ENCODE results near the gene USP4.
A peak's percentile ranks its signal among the peaks of the same experiment; 100 is the strongest.

USP4 gene

GRCh38 chr3:49295489-49296058 is 44.3 kb downstream of the USP4 start:
- peak; percentile 37 to 64 for DNase-seq

DNA sequence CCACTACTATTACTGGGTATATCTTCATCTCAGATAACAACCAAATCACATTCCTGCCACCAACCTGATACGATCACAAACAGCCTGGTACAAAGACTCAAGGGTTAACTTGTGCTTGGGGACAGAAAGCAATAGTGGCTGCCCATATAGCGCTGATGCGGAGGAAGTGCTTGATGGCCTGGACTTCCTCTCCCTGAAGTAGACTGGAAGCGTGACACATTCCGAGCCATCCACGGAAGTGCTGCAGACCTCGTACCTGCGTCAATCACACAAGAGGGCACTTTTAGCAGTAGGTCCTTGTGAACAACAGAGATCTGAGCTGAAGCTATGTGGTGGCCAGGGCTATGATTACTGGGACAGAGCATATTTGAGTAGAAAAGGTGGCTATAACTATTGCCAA is 45.5 kb downstream of the USP4 start:
- DNase-seq = no peak

- no peak for DNase-seq
Measured at GRCh38 chr3:49283997-49284396, 55.9 kb downstream of the USP4 start.

DNA sequence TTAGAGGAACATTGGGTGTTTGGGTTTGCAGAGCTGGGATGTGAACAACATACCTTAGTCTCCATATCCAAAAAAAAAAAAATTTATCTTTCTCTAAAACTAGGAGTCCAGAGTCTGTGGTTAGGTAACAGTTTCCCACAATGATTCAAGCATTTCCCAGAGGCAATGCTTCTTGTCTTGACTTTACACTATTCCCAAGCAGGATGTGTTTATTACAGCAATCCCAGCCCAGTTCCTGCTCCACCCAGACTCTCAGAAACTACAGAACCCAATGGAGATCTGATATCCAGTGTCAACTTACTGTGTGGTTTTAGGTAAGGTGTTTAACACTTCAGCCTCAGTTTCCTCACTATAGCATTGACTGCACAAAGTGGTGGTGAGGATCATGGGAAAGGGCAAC is 60.5 kb downstream of the USP4 start:
- no peak for DNase-seq

- no peak for DNase-seq
Measured at GRCh38 chr3:49278548-49278947, 61.3 kb downstream of the USP4 start.

DNA sequence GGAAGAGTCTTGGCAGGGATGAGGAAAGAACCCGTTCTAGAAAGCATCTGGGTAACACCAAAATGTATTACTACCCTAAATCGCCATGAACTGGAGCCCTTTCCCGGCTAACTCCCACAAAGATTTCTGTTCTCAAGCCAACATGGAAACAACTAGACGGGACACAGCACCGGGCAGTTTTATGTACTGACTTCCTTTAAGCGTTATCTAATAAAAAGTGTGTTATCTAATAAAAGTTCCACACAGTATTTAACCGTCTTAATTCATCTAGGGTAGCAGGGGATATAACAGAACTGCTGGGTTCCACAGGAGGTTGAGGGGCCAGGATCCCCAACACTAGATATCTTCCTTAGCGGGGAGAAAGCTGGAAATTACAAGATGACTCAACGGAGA is 62.5 kb downstream of the USP4 start:
- DNase-seq = no peak

DNA sequence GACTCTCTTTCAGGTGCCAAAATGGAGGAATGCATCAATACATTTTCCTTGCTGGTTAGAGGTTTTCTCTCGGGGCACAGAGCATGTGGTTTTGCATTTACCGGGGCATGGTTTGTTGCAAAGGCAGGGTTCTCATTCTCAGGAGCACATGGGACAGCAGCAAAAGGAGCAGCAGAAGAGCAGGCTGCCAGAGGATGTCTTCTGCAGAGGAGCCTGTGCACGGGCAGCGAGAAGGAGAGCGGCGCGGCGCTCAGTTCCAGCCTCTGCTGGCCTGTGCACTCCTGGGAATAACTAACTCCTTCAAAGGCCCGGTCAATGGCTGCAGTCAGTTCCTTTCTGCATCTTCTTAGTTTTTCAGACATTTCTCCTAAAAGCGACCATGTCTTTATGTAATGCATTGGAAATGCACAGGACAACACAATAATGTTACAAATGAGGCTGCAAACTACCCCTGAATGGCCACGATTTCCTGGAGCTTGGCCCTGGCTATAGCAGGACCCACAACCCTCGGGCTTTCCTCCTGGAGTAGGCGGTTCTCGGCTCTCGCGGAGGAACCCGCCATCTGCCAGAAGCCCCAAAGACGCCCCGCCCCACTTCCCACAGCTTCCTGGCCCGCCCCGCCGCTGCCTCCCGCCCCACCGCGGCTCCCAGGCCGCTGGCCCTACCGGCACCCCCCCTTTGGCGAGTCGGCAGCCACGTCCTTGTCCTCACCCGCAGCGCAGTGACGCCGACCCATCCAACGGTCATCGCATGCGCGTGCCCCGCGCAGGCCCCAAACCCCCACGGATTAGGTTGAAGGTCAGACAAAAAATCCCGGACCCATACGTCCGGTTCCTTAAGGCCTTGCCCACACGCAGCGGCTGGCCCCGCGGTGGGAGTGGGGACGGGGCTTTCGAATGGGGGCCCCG is 63.1 kb downstream of the USP4 start, which contains the start of gene C3orf62:
C3orf62 (minus strand) TSS at position 758 of the 908 bp plus-strand sequence; CDS start at position 398, 360 bp downstream.
- DNase-seq = peak; percentile 66 to 72

GRCh38 chr3:49273825-49274532 is 65.9 kb downstream of the USP4 start:
- no peak for DNase-seq

DNA sequence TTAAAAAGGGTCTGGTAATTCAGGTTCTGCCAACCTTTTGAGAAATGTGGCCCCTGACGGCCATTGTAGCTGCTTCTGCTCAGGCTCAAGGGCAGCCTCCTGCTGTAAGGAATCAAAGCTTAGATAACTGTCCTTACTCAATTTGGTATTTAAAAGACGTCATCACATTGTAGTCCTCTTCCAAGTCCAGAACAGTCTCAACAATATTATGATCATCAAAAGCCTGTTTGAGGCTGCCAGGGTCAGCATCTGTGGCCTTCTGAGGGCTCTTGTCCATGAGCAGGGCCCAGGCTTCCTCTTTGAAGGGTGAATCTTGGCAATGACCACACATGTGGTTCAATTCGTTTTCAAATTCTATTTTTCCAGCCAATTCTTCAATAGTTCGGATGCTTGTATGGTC is 68.8 kb downstream of the USP4 start:
- no peak for DNase-seq

DNA sequence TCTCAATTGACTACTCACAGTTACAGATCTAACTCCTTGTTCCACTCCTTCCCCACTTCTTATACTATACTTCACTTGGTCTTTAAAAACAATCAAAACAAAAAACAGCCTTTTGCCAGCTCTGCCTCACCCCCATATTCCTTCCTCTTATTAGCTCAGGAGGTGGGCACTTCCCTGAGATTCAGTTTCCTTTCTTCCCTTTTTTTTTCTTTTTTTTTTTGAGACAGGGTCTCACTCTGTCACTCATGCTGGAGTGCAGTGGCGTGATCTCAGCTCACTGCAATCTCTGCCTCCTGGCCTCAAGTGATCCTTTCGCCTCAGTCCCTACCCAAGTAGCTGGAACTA is 69.7 kb downstream of the USP4 start:
- DNase-seq = no peak

DNA sequence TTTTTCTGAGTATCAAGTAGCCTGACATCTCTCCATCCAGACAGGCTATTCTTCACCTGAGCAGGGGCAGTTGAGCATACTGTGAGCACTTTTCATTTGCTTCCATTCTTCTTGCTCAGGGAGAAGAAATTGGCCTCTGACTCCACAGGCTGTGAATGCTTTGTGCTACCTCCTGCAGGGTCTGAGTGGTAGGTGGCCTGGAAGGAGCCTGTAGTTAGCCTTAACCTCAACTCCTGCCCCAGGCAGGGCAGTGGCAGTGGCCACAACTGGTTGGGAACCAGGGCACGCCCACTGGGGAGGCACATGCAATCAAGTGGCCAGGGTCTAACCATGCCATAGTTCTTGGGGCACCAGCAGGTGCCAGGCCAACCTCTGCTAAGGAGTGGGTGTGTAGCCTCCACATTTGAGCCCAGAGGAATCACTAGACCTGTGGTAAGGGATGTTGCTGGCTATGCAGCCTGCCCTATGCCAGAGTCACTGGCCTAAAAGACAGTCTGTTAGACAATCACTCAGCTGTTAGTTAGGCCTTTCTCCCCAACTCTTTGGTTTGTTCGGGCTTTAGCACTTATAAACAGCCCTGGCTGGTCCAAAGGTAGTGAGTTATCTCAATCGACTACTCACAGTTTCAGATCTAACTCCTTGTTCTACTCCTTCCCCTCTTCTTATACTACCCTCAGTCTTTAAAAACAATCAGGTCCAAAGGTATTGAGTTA is 70.3 kb downstream of the USP4 start:
- DNase-seq = no peak

DNA sequence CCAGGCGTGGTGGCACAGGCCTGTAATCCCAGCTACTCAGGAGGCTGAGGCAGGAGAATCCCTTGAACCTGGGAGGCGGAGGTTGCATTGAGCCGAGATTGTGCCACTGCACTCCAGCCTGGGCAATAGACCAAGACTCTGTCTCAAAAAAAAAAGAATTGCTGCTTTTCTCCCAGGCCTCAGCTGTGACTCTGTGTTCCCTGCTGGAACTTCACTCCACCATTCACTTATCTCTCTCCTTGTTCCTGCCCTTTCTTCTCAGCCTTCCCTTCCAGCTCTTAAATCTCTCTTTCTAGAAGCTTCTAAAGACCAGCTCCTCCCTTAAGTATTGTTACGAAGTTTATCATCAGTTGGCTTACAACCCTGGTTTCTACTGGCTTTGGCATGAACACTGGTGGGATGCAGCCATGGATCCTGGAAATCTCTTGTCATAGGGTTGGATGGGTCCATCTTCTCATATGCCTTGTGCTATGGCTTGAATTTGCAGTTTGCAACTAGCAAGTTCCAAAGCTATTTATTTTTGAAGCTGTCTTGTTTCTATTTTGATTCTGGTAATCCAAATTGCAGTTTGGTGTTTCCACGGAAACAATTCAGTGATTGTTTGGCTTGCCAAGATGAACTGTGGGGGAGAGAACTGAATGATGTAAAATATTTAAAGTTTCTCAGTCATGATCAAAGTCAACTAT is 73.3 kb downstream of the USP4 start:
- DNase-seq = no peak

DNA sequence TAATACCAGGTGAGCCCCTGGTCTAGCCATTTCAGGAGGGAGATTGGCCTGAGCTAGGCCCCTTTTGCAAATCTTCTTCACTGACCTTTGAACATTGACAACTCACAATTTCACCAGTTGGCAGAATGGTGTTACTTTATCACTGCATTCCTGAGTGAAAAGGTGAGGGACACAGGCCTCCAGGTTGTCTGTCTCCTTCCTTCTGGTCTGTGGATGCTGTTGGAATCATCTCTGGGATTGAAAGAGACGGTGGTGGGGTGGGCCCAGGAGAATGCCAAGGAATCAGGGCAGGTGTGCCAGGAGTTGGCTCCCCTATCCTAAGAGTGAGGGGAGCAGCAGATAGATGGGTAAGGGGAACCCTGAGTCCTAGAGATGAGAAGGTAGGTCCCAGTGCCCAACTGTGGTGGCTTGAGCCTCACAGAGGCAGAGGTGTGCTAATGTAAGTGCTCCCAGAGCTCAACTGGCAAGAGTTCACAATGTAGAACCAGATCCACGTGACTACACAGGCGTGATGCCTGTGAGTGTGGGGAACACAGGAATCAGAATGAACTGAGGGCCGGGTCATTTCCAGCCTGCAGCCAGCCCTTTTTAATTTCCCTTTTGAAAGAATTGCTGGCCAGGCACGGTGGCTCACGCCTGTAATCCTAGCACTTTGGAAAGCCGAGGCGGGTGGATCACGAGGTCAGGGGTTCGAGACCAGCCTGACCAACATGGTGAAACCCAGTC is 74.0 kb downstream of the USP4 start:
- DNase-seq = no peak

- DNase-seq = no peak
Measured at GRCh38 chr3:49263159-49263889, 76.5 kb downstream of the USP4 start.

DNA sequence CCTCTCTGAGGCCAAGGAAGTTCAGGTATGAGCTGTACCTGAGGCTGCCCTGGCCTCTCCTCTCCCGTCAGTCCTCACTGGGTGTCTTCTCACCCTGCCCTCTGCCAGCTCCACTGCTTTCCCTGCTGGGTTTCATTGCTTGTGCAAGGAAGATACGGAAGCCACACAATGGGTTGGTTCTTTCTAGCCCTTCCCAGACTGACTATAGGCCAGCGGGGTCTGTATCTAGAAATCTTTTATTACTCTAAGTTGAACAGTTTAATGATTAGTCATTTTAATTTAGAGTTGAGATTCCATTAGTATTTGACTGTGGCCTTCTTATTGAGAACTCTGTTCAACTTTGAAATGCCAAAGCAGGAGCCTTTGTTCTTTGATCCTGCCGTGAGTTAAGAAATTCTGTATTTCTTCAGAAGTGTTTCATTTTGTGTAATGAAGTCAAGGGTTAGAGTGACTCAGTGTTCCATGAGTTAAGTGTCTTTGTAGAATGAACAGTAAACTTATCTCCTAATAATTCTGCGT is 79.0 kb downstream of the USP4 start:
- DNase-seq = no peak

- DNase-seq = no peak
Measured at GRCh38 chr3:49257187-49257586, 82.7 kb downstream of the USP4 start.

GRCh38 chr3:49255718-49256511 is 83.9 kb downstream of the USP4 start:
- no peak for DNase-seq

GRCh38 chr3:49255112-49255511 is 84.7 kb downstream of the USP4 start:
- DNase-seq = no peak

DNA sequence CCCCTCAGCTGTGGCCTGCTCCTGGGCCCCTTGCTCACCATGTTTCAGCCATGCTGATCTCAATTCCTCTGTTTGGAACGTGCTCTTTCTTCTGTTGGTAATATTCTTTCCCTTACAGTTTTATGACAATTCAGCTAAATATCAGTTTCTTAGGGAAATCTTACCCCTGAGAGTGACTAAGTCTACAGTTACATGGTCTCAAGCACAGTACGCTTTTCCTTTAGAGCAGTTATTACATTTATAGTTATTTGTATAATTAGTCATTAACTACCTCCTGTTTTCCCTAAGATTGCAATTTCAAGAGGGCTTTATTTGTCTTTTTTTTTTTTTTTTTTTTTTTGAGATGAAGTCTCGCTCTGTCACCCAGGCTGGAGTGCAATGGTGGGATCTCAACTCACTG is 86.3 kb downstream of the USP4 start:
- DNase-seq = no peak

DNA sequence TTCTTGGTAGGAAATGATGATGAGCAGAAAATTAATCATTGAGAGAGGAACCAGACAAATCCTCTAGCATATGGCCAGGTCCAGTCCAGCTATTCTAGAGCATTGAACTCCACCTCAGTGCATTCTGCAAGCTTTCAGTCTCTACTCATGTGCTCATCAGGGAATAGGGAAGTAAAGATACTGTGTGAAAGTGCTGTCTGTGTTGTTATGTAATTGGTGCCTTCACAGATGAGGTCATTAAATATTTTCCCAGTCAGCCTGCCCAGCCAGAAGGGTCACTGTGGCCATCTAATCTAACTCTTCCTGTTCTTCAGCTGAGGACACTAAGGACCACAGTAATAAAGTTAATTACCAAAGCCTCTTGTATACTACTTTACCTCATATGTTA is 91.0 kb downstream of the USP4 start:
- DNase-seq = peak; percentile 22 to 44

Measured in CD4-positive, alpha-beta T cell treated with Interleukin-4 for 1 hour (primary cell).